Glomerular endothelial cell (primary cell): ENCODE measurements around the gene LRFN4. TPM values are rescaled to one million over a fixed set of nuclear protein-coding genes. Genes with fewer than 3 reads are reported as not detected.

Experiments used
- DNase-seq: peaks from one replicate; pipeline ENCODE4 v3.0.0-alpha.2; 2011; ENCODE audit warnings: low read depth, low spot score; ENCODE audit errors: extremely low read depth
- total RNA-seq: library from RNA; depleted of rRNA; stranded (reverse); fragments of >200 nt; gene quantifications from 2 replicates; pipeline ENCODE4 v1.2.3, GENCODE V29; 2015

LRFN4 gene
- total RNA-seq, 1 donor from 2014 or later, result 49.7 TPM

GRCh38 chr11:66885950-66886440 is 29.1 kb downstream of the LRFN4 start:
- DNase-seq, result no peak

- DNase-seq, result no peak
These were observed 29.9 kb downstream of the LRFN4 start for GRCh38 chr11:66886671-66887221.

- no peak for DNase-seq
These were observed 30.7 kb downstream of the LRFN4 start for GRCh38 chr11:66887526-66887925.

- no peak for DNase-seq
These were observed 31.4 kb downstream of the LRFN4 start for GRCh38 chr11:66888282-66888681.

GRCh38 chr11:66889960-66890359 is 33.1 kb downstream of the LRFN4 start:
- no peak for DNase-seq

GRCh38 chr11:66891851-66892660 is 35.2 kb downstream of the LRFN4 start:
- DNase-seq, result peak; percentile 54

GRCh38 chr11:66892911-66893310 is 36.0 kb downstream of the LRFN4 start:
- DNase-seq, result no peak

GRCh38 chr11:66894141-66894540 is 37.3 kb downstream of the LRFN4 start:
- no peak for DNase-seq

GRCh38 chr11:66901964-66902390 is 45.1 kb downstream of the LRFN4 start:
- DNase-seq, result no peak

GRCh38 chr11:66902486-66903177 is 45.8 kb downstream of the LRFN4 start:
- DNase-seq, result no peak

- no peak for DNase-seq
These were observed 47.2 kb downstream of the LRFN4 start for GRCh38 chr11:66904055-66904454.

GRCh38 chr11:66904561-66904960 is 47.7 kb downstream of the LRFN4 start:
- no peak for DNase-seq

GRCh38 chr11:66904981-66905521 is 48.2 kb downstream of the LRFN4 start:
- DNase-seq, result no peak

GRCh38 chr11:66905631-66906030 is 48.8 kb downstream of the LRFN4 start:
- DNase-seq, result no peak

GRCh38 chr11:66906061-66906733 is 49.3 kb downstream of the LRFN4 start:
- no peak for DNase-seq

GRCh38 chr11:66907751-66908630 is 51.1 kb downstream of the LRFN4 start:
- DNase-seq, result no peak

GRCh38 chr11:66909181-66909580 is 52.3 kb downstream of the LRFN4 start:
- no peak for DNase-seq

- no peak for DNase-seq
These were observed 53.2 kb downstream of the LRFN4 start for GRCh38 chr11:66910016-66910415.
